ENCODE results near the gene MMP12.
"Not testable (repeated sequence)": the region's sequence is repeated elsewhere in the genome, so short reads cannot be mapped to it uniquely, and the experiment has no call there.

Gene MMP12

GRCh38 chr11:102912482-102912830 is 37.7 kb upstream of the MMP12 start:
- DNase-seq (ENCODE audit: extremely low spot score), result no peak
- ChIA-PET CTCF (interaction anchor here (1.9 kb wide), 1 partner anchor 28 kb away, joined by 5 read pairs; no protein-coding TSS in a partner anchor), POLR2A (no interaction called here)
- no peak for TF ChIP-seq ZNF384 (IDR thresholded peaks at IDR 0.05)
- no peak for TF ChIP-seq FOXM1 (IDR thresholded peaks at IDR 0.05; ENCODE audit: borderline replicate concordance)
- no peak for TF ChIP-seq TARDBP (IDR thresholded peaks at IDR 0.05)
- TF ChIP-seq SP1 (IDR thresholded peaks at IDR 0.05), result no peak
- no peak for TF ChIP-seq SUZ12 (IDR thresholded peaks at IDR 0.05)
- TF ChIP-seq NFRKB (IDR thresholded peaks at IDR 0.05), result no peak
- no peak for TF ChIP-seq FOXA1 (IDR thresholded peaks at IDR 0.05)
- TF ChIP-seq, protein P1, sequence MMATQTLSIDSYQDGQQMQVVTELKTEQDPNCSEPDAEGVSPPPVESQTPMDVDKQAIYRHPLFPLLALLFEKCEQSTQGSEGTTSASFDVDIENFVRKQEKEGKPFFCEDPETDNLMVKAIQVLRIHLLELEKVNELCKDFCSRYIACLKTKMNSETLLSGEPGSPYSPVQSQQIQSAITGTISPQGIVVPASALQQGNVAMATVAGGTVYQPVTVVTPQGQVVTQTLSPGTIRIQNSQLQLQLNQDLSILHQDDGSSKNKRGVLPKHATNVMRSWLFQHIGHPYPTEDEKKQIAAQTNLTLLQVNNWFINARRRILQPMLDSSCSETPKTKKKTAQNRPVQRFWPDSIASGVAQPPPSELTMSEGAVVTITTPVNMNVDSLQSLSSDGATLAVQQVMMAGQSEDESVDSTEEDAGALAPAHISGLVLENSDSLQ (IDR thresholded peaks at IDR 0.05), result no peak
- no peak for TF ChIP-seq ARNT (IDR thresholded peaks at IDR 0.05)
- TF ChIP-seq LEF1 (IDR thresholded peaks at IDR 0.05; ENCODE audit: borderline replicate concordance), result no peak
- TF ChIP-seq HDGF (IDR thresholded peaks at IDR 0.05; ENCODE audit: borderline replicate concordance), result no peak
- TF ChIP-seq BHLHE40 (IDR thresholded peaks at IDR 0.05; ENCODE audit: borderline replicate concordance), result no peak
- no peak for TF ChIP-seq FOXK2 (IDR thresholded peaks at IDR 0.05)
- no peak for TF ChIP-seq L3MBTL2 (conservative IDR thresholded peaks at IDR 0.05)
- TF ChIP-seq CTBP1 (IDR thresholded peaks at IDR 0.05; ENCODE audit: borderline replicate concordance), result no peak
- TF ChIP-seq ELF4 (IDR thresholded peaks at IDR 0.05), result no peak

DNA sequence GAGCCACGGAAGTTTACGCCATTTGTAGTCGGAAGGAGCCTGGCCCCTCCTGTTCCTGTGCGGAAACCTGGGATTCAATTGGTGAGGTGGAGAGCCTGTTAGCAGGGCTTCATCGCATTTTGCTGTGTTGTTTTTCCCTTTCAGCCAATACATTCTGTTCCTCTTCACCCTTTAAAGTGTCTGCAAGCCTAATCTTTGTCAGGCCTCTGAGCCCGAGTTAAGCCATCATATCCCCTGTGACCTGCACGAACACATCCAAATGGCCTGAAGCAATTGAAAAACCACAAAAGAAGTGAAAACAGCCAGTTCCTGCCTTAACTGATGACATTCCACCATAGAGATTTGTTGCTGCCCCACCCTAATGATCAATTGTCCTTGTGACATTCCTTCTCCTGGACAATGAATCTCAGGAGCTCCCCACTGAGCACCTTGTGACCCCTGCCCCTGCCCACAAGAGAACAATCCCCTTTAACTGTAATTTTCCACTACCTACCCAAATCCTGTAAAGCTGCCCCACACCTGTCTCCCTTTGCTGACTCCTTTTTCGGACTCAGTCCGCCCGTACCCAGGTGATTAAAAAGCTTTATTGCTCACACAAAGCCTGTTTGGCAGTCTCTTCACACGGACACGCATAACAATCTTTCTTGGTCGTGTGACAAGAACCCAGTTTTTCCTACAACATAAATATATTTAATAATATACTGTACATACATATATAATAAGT is 37.1 kb upstream of the MMP12 start:
- ChIA-PET CTCF (interaction anchor here (1.9 kb wide), 1 partner anchor 29 kb away, joined by 5 read pairs; no protein-coding TSS in a partner anchor), POLR2A (no interaction called here)
- no peak for TF ChIP-seq CTBP1 (IDR thresholded peaks at IDR 0.05; ENCODE audit: borderline replicate concordance)
- no peak for DNase-seq (ENCODE audit: extremely low spot score)

GRCh38 chr11:102905848-102906247 is 31.1 kb upstream of the MMP12 start:
- POLR2A ChIA-PET; DNase-seq (ENCODE audit: extremely low spot score); CTCF ChIA-PET: not testable (repeated sequence)

DNA sequence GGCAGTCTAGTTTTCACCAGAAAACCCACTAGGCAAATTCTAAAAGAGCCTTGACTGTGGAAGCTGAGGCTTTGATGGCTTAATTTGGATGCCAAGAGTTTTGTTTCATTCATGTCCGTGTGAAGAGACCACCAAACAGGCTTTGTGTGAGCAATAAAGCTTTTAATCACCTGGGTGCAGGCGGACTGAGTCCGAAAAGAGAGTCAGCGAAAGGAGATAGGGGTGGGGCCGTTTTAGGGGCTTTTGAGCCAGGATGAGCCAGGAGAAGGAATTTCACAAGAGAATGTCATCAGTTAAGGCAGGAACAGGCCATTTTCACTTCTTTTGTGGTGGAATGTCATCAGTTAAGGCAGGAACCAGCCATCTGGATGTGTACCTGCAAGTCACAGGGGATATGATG is 29.1 kb upstream of the MMP12 start:
- DNase-seq (ENCODE audit: extremely low spot score); POLR2A ChIA-PET; CTCF ChIA-PET: not testable (repeated sequence)

DNA sequence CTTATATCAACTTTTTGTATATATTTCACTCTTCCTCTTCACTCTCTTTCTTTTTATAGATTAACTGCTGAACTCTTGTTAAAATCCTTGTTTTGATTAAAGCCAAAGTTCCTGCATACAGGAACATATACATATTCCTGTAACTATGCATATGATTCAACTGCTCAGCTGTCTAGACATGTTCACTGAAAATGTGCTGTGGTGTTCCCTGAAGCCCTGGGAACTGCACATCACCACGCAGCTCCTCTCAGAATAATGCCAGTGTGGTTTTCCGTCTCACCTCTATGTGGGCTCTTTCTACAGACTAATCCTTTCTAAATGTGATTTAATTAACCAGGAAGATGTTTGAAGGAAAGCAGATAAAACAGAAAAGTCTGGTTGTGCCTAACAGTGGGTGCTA is 25.6 kb upstream of the MMP12 start:
- CTCF ChIA-PET, result no interaction called here
- no peak for DNase-seq (ENCODE audit: extremely low spot score)
- POLR2A ChIA-PET, result no interaction called here
- TF ChIP-seq SP1 (IDR thresholded peaks at IDR 0.05), result no peak
- no peak for TF ChIP-seq ARNT (IDR thresholded peaks at IDR 0.05)
- TF ChIP-seq ELF4 (IDR thresholded peaks at IDR 0.05), result no peak
- no peak for TF ChIP-seq FOXK2 (IDR thresholded peaks at IDR 0.05)
- no peak for TF ChIP-seq FOXM1 (IDR thresholded peaks at IDR 0.05; ENCODE audit: borderline replicate concordance)
- TF ChIP-seq BHLHE40 (IDR thresholded peaks at IDR 0.05; ENCODE audit: borderline replicate concordance), result no peak

DNA sequence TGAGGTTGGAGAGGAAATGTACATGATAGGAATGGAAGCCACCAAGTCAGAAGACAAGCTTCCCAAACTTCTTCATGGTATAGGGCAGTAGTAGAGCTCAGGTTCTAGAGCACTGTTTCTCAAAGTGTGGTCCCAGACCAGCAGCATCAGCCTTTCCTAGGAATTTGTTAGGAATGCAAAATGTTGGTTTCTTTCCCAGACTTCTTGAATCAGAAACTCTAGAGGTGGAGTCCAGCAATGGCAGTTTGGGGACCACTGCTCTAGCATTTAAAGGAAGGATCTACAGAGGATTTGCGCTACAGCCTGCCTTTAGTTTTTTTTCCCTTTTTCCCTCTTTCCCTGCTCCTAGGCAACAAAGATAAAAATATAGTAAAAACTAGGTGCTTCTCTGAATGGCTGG is 17.0 kb upstream of the MMP12 start:
- TF ChIP-seq HDGF (IDR thresholded peaks at IDR 0.05; ENCODE audit: borderline replicate concordance) (no peak), TARDBP (IDR thresholded peaks at IDR 0.05) (no peak), CTBP1 (IDR thresholded peaks at IDR 0.05; ENCODE audit: borderline replicate concordance) (no peak), ZNF384 (IDR thresholded peaks at IDR 0.05) (no peak), FOXK2 (IDR thresholded peaks at IDR 0.05) (no peak), ARNT (IDR thresholded peaks at IDR 0.05) (no peak), SUZ12 (IDR thresholded peaks at IDR 0.05) (no peak), L3MBTL2 (conservative IDR thresholded peaks at IDR 0.05) (no peak)
- TF ChIP-seq, protein P1 (IDR thresholded peaks at IDR 0.05), result no peak
- POLR2A ChIA-PET, result no interaction called here
- DNase-seq (ENCODE audit: extremely low spot score), result no peak
- CTCF ChIA-PET, result no interaction called here

GRCh38 chr11:102886999-102887398 is 12.2 kb upstream of the MMP12 start:
- CTCF ChIA-PET, result no interaction called here
- no peak for TF ChIP-seq FOXK2 (IDR thresholded peaks at IDR 0.05)
- no peak for TF ChIP-seq ARNT (IDR thresholded peaks at IDR 0.05)
- TF ChIP-seq FOXA1 (IDR thresholded peaks at IDR 0.05), result no peak
- no peak for TF ChIP-seq ZNF384 (IDR thresholded peaks at IDR 0.05)
- TF ChIP-seq HDGF (IDR thresholded peaks at IDR 0.05; ENCODE audit: borderline replicate concordance), result no peak
- no peak for TF ChIP-seq CTBP1 (IDR thresholded peaks at IDR 0.05; ENCODE audit: borderline replicate concordance)
- POLR2A ChIA-PET, result no interaction called here
- DNase-seq (ENCODE audit: extremely low spot score), result no peak

DNA sequence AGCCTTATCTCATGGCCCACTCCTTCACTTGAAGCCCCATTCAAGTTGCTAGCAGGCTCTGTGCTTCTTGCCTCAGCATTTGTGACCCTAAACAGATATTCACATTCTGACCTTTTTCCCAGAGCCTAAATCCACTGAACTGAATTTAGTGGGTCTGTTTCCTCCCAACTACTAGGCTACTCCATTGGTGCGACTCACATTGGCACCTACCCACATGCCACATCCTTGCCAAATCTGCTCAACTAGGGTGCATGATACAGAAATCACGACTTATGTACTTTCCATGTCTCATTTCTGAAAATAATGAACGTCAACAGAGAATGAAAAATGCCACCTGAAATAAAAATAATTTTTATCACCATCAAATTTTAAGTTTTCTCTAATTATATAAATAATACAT is 8.4 kb upstream of the MMP12 start:
- ChIA-PET CTCF (no interaction called here), POLR2A (no interaction called here)
- TF ChIP-seq CTBP1 (IDR thresholded peaks at IDR 0.05; ENCODE audit: borderline replicate concordance), result no peak
- no peak for TF ChIP-seq NFRKB (IDR thresholded peaks at IDR 0.05)
- no peak for TF ChIP-seq ARNT (IDR thresholded peaks at IDR 0.05)
- no peak for TF ChIP-seq BHLHE40 (IDR thresholded peaks at IDR 0.05; ENCODE audit: borderline replicate concordance)
- TF ChIP-seq FOXM1 (IDR thresholded peaks at IDR 0.05; ENCODE audit: borderline replicate concordance), result no peak
- TF ChIP-seq ZNF384 (IDR thresholded peaks at IDR 0.05), result no peak
- TF ChIP-seq SUZ12 (IDR thresholded peaks at IDR 0.05), result no peak
- no peak for TF ChIP-seq TARDBP (IDR thresholded peaks at IDR 0.05)
- no peak for TF ChIP-seq ELF4 (IDR thresholded peaks at IDR 0.05)
- no peak for TF ChIP-seq SP1 (IDR thresholded peaks at IDR 0.05)
- no peak for DNase-seq (ENCODE audit: extremely low spot score)
